ENCODE results near the gene ARL13A.
"Not testable (repeated sequence)": the region's sequence is repeated elsewhere in the genome, so short reads cannot be mapped to it uniquely, and the experiment has no call there.

The ARL13A gene

DNA sequence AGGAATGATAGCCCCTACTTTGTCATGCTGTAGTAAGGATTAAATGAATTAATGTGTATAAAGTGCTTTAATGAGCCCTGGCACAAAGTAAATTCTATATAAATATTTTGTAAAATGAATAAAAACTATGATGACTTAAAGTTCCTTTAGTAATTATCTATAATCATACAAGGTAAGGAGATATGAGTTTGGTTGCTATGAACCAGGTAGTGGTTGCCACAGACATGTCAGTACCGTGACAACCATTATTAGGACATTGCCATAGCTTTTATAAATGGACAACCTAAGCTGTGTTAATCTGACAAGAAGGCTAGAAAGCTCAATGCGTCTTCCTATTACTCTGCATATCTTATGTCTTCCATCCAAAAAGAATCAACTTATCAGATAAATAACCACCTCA, at the start of gene ARL13A:
TSS of gene ARL13A (plus strand) at position 301 of the 400 bp plus-strand sequence. CDS start 3,982 bp downstream, outside the sequence.
- DNase-seq (ENCODE audit: low spot score), result no peak

DNA sequence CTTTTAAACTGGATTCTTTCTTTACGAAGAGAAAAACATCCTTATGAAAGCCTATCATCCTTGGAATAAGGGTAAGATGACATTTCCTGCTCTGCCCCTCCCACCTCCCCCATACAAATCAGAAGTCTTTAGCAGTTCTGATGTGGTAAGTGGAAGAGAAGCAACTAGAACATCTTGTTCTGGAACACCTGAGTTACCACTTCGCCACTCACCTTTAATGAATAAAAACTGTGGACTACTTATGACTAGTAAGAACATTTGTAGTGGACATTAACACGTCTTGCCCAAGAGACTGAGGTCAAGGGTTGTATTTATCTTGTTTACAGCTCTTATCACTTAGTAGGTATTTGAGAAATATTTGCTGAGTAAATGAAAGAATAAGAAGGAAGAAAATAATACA, 45.1 kb upstream of the ARL13A start:
- no peak for DNase-seq (ENCODE audit: low spot score)

DNA sequence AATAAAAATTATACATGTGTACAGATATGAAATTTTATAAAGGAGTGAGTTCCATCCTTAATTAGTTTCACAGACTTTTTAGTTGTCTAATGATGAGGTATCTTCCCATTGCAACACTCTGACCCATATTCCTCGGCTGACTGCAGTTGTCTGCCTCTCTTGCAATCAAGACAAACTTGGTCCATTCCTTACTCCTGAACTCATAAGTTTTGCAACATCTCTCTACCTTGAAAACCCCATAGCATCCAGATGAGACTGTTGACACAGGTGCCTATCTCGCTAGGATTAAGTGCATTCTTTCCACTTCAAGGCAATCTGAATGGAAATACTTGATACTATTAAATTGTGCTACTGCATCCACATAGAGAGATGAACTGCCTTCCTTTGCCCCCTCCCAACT, 43.1 kb upstream of the ARL13A start:
- DNase-seq (ENCODE audit: low spot score), result no peak

DNA sequence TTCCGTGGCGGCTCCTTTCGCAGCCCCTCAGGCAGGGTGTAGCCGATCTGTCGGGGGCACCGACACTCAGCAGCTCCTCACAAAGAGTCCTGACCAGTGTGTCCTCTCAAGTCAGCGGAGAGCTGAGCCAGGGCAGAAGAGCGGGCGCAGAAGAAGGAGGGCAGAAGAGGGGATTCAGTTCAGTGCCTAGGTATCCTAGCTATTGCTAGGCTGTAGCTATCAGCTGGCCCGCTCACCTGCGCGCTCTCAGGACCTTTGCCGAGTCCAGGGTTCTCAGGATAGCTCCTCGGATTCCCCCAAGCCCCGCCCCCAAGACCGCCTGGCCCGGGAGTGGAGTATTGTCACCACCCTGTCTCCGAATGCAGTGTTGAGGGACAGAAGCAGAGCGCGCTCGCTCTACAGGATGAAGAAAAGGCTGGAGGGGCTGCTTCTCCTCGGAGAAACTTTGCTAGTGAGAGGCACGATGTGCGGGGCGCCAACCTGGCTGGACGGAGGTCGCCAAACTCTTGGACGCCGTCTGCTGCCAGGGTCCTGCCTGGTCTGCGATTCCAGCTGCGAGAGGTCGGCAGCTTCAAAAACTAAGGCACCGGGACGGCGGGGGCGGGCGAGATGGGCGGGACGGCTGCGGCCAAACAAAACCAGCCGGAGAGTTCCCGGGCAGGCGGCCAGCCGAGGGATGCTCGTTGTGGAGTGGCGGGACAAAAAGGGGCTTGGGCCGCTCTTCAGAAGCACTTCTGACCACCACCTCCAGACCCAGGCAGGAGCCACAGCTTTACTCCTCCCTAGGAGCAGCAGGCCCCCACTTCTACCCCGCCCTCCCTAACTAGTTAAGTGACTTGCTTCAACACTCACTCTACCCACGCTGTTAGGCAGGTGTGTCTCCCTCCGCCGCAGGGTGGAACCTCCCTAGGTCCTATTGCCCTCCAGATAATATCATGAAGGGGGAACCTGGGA, 40.6 kb upstream of the ARL13A start, which contains the start of gene XKRX:
TSS of gene XKRX (minus strand) at position 258 of the 954 bp plus-strand sequence. CDS start 613 bp downstream, outside the sequence.
- peak; percentile 44 for DNase-seq (ENCODE audit: low spot score)

DNA sequence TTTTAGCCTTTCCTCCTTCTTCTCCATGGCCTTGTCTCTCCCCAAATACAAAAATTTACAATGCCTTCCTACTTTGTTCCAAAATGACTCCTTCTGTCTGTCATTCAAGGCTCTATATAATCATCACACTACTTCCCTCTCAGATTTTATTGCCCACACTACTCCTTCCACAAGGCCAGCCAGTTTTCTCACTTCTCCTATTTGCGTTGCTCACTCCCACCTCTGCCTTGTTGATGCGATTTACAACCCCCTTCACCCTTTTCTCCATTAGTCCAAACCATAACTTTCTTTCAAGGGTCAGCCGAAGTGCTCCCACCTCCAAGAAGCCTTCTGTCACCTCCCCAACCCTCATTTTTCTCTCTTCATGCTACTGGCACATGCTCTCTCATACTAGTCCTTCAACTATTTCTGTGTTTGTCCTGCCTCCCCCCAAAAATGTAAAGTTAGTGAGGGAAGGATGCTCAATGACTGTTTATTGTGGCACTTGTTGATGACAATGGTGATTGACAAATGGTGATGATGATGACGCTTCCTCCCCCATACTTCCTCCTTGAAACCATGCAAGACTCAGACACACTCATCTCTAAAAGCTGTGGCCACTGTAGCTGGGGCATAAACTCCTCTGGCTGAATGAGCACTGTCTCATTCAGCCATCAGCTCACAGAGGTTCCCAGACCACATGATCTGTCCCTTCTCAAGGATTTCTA, 38.1 kb upstream of the ARL13A start:
- no peak for DNase-seq (ENCODE audit: low spot score)

DNA sequence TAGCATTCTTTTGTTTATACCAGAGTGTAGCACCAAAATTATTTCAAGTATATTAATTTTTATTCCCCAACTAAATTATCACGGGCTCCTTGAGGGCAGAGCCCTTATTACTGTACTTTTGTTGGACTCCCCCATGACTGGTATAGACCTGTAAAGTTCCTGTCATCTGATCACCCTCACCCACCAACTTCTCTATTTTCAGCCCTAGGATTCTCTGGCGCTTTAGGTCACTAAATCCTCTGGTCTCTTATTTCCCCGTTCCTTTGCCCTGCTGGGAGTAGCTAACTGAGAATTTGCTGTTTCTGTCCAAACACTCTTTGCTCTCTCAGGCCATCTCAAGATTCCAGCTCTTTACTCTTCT, 37.6 kb upstream of the ARL13A start:
- DNase-seq (ENCODE audit: low spot score), result no peak

DNA sequence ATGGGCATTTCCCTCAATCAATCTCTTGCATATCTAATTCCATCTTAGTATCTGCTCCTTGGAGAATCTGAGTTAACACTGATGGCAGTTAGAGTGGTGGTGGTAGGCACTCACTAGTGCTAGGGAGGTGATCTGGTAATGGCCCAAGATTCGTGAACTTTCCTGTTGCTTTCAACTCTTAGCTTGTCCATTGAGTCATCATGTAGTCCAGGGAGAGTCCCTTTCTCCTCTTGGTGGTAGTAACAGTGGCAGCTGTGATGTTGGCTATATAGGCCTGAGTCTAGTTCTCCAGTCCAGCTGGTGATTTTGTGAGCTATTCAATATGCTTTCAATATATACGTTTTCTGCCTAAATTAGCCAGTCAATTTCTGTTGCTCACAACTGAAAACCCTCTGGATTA, 33.7 kb upstream of the ARL13A start:
- DNase-seq (ENCODE audit: low spot score), result no peak

DNA sequence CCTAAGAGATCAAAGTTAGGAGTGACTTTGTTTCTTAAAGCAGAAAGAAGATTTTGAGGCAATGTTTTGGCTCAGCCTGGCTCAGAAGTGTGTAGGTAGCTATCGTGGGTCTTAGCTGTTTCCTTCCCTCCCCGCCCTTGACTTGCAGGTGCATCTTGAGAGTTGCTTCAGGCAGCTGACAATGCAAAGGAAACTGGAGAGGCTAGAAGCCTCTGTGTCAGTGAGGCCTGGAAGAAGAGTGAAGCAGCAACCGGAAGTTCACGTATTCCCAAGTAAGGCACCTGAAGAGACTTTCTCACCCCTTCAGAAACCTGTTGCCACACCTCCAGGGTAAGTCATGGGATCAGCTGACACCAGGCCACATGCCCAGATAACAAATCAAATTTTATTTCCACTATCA, 30.2 kb upstream of the ARL13A start:
- DNase-seq (ENCODE audit: low spot score), result no peak

DNA sequence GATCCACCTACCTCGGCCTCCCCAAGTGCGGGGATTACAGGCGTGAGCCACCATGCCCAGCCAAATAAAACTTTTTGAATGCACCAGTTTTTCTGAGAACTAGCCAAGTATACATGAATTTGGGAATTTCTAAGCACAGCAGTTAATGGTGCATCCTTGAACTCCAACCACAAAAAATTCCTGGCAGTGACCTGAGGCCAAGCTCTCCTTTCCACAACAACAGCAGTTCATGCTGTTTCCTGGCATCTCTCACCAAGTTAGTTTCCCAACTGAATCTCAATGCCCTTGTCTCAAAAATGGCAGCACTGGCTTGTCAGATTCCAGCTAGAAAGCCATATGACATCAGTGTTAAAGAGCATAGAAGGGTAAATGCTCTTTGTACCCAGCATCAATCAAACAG, 24.9 kb upstream of the ARL13A start:
- no peak for DNase-seq (ENCODE audit: low spot score)

DNA sequence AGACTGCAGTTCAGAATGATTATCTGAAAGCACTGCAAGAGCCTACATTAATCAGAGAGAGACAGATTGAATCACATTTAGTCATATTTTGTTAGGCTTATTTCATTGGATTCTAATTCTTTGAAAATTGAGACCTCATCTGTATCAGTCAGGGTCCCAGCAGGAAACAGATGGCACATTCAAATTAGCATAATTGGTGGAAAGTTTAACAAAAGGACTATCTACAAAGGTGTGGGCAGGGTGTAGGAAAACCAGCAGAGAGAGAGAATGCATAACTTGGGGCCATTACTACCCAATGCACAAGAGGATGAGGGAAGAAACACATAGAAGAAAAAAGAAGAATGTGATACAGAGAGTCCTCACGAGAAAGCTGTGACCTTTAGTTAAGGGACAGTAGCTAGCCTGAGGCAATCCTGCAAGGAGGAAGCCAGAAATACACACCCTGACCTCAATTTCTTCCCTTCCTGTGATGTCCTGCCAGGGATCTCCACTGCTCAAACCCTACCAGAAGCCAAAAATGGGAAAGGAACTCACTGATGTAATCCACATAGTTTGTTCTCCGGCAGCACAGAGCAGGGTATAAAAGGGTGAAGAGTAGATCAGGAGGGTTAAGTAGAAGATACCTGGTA, 23.1 kb upstream of the ARL13A start:
- no peak for DNase-seq (ENCODE audit: low spot score)

DNA sequence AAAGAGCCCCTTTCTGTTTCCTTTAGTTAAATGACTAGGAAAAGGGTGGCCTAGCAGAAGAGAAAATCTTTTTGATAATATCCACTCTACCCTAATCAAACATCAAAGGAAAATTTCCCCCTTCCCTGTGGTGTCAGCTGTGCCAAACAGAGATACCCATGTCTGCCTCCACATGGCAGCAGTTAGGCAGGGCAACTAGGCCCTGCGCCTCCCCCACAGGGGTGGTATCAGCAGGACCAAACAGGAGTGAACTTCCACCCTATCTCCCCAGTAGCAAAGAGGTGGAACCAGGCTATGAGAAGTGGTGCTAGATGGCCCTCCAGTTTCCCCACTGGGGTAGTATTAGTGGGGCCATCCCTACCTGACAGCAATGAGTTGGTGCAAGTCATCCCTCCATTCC, 21.0 kb upstream of the ARL13A start:
- no peak for DNase-seq (ENCODE audit: low spot score)

DNA sequence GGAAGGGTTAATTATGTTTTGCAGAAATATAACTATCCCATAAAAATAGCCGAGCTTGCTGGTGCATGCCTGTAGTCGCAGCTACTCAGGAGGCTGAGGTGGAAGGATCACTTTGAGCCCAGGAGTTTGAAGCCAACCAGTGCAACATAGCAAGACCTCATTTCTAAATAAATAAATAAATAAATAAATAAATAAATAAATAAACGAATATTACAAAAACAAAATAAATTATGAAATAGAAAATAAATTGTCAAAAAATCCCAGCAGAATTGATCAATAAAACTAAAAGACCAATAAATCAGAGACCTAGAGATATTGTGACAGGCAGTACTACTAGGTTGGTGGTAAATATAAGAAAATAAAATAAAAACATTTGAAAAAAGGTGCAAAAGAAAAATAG, 6.7 kb upstream of the ARL13A start:
- no peak for DNase-seq (ENCODE audit: low spot score)

DNA sequence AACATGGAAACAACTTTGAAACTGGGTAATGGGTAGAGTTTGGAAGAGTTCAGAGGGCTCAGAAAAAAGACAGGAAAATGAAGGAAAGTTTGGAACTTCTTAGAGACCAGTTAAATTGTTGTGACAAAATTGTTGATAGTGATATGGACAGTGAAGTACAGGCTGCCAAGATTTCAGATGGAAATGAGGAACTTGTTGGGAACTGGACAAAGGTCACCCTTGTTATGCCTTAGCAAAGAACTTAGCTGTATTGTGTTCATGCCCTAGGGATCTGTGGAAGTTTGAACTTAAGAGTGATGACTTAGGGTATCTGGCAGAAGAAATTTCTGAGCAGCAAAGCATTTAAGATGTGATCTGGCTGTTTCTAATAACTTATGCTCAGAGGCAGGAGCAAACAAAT, 5.1 kb upstream of the ARL13A start:
- no peak for DNase-seq (ENCODE audit: low spot score)

DNA sequence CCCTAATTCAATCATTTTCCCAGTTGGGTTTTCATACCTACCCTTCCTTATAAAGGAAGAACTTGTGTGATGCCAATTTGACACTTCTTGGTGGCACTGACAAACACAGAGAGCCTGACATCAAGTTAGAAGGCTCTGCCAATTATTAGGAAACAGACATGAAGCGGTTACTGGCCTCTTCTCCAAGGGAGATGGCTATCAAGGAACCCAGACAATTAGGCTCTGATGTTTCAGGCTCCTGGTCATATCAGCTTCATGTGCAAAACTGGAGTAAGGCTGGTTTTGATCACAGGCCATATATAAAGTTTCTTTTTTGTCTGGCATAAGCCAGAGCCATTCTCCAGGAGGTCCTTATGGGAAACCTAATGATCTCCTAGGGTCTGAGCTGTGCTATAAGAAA, 428 bp downstream of the ARL13A start:
- DNase-seq (ENCODE audit: low spot score), result no peak

DNA sequence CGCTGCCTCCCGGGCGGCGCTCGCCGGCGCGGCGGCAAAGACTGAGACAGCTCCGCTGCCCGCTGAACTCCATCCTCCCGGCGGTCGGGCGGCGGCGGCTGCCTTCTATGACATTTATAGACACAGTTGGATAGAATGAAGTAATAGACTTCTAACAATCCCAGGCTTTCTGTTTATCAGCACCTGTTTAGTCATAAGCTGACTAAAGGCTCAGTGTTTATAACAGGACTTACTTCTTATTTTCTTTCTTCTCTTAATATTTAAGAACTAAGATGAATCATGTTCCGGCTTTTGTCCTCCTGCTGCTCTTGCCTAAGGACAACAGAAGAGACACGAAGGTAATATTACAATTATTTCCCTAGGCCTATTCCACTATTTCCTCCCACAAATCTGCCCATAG, 3.9 kb downstream of the ARL13A start:
- DNase-seq (ENCODE audit: low spot score), result no peak

DNA sequence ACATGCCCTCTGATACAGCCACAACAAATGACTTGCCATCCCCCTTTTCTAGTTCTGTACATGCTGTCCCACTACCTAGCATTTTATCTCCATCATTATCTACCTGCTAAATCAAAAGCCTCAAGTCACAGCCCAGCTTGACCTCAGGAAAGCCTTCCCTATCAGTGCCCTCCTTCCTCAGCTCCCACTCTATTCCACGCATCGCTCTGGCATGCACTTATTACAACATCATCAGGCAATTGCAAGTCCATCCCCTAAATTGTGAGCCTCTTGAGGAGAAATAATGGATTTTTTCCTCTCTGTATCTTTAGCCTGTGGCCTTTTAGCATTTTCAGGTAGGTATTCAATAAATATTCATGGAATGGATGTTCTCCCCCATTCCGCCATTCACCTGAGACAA, 5.7 kb downstream of the ARL13A start:
- DNase-seq (ENCODE audit: low spot score), result no peak

DNA sequence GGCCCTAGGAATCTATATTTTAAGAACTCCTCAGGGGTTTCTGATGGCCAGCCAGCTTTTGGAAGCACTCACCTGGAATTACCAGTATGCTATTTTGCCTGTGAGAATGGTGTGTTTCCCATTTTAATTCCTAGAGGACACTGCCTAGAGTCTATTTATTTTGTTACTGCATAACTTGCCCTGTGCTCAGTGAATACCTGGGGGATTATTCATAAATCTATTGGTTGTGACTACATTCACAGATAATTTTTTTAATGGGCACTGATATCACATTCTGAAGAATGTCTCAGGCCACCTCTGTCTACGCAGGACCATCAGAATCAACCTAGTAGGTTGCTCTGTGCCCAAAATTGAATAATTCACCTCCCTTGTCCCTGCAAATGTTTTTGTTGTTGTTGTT, 6.7 kb downstream of the ARL13A start:
- no peak for DNase-seq (ENCODE audit: low spot score)

DNA sequence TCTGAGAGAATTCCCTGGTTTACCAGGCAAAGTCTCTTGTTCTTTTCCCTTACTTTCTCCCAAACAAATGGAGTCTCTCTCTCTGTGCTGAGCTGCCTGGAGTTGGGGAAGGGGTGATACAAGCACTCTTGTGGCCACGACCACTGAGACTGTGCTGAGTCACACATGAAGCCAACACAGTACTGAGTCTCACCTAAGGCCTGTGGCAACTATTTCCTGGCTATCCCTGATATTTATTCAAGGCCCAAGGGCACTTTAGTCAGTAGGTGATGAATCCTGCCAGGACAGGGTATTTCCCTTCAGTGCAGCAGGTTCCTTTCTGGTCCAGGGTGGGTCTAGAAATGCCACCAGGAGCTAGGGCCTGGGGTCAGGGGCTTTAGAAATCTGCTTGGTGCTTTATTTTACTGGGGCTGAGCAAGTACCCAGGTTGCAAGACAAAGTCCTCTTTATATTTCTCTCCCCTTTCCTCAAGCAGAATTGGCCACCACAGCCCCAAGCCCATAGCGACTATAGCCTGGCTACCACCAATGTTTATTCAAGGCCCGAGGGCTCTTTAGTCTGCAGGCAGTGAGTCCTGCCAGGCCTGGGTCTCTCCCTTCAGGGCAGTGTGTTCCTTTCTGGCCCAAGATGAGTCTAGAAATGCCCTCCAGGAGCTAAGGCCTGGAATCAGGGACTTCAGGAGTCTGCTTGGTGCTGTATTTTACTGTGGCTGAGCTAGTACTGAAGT, 10.5 kb downstream of the ARL13A start:
- no peak for DNase-seq (ENCODE audit: low spot score)

DNA sequence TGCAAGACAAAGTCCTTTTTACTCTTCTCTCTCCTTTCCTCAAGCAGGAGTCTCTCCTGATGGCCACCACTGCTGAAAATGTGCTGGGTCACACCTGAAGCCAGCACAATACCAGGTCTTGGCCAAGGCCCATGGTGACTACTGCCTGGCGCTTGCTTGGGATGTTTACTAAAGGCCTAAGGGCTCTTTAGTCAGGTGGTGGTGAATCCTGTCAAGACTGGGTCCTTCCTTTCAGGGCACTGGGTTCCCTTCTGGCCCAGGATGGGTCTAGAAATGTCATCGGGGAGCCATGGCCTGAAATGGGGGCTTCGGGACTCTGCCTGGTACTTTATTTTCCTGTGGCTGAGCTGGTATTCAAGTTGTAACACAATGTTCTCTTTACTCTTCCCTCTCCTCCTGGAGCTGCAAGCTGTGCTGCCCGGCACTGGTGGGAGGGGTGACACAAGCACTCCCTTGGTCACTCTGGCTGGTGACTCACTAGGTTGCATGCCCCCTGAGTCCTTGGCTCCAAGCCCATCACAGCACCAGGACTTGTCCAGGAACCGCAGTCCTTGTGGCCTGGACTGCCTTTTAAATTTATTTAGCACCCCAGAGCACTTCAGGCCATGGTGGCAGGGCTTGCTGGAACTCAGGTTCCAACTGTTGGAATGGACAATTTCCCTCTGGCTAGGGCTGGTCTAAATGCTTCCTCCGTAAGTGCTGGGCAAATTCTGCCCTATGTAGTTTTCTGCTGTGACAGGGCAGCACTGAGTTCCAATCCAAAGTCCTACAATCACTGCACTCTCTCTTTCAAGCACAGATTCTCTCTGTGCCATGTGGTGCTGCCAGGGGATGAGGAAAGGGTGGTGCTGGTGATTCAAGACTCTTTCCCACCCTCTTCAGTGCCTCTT, 11.3 kb downstream of the ARL13A start:
- DNase-seq (ENCODE audit: low spot score), result no peak

DNA sequence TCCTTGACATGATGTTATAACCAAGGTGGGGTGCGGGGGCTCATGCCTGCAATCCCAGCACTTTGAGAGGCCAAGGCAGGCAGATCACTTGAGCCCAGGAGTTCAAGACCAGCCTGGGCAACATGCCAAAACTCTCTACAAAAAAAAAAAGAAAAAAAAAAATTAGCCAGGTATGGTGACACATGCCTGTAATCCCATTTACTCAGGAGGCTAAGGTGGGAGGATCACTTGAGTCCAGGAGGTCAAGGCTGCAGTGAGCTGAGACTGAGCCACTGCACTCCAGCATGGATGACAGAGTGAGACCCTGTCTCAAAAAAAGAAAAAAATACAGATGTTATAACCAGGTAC, 12.0 kb downstream of the ARL13A start:
- DNase-seq (ENCODE audit: low spot score), result not testable (repeated sequence)

DNA sequence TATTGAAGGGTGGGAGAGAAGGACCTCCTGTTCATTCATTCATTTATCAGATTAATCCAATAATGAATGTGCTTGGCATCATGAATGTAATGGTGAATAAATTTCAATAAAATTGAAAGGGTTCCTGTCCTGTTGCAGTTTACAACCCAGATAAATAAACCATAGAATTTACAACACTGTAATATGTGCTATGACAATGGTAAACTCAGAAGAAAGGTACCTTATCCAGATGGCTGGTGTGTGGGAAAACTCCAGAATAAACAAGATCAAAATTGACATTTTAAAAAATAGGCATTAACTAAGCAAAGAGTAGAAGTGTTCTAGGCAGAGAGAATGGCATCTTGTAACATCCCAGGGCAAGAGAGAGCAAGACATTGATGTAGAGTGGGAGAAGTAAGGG, 15.3 kb downstream of the ARL13A start:
- no peak for DNase-seq (ENCODE audit: low spot score)
